GM18511 (cell line): ENCODE measurements around the gene MOCOS.

Experiments
- ATAC-seq: cut with Tn5 transposase; IDR thresholded peaks from one replicate; pipeline ENCODE4 v1.9.1; 2021; ENCODE audit warnings: mild to moderate bottlenecking, moderate library complexity; ENCODE audit not compliant: unreplicated experiment

MOCOS gene

DNA sequence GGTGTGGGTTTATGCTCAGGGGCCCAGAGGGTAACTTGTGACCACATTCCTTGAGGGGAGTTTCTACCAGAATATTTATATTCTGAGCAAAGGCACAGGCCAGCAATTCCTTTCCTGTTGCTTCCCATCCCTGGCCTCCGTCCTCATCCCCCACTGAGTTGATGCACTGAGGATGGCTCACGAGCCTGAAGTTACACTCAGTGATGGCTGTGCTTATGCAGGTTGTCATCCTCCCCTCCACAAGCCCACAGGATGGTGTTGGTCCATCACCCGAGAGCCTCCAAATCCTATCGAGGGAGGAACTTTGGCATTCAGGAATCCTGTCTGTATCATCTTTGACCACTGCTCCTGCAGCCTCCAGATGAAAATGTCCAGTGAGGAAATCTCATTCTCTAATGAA is 81.9 kb downstream of the MOCOS start:
- no peak for ATAC-seq

- ATAC-seq, result no peak
These were observed 83.9 kb downstream of the MOCOS start for GRCh38 chr18:36271153-36271552.

DNA sequence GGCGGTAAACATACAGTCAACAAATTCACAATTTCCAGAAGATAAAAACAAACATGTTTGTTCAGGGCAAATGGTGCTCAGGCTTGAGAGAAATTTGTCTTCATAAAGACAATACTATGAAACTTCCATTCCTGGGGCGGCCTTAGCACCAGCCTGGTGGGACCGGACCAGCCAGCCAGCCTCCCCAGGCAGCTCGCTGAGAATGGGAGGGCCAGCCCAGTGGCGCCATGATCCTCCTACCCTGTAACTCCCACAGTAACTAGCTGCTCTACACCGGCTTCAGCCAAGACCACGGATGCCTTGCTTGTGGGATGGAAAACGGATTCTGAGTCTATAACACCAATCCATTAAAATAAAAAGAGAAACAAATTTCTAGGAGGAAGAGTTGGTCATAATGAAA is 86.0 kb downstream of the MOCOS start:
- ATAC-seq, result no peak

DNA sequence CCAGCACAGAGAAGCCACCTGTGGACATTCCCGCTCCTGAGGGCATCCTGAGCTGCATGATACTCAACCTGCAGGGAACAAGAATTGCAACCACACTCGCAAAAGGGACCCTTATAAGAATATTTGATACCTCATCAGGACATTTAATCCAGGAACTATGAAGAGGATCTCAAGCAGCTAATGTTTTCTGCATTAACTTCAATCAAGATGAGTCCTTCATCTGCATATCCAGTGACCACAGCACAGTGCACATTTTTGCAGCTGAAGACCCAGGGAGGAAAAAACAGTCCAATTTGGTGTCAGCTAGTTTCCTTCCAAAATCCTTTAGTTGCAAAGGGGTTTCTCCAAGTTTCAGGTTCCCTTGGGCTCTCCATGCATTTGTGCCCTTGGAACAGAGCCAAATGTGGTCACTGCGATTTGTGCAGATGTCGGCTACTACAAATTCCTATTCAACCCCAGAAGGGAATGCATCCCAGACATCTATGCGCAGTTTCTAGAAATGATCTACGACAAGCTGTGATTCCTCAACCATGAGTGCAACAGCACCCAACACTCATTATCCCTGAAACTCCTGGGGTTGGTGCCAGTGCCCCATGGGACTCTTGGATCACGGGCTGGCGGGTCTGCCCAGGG is 86.9 kb downstream of the MOCOS start:
- ATAC-seq, result no peak

DNA sequence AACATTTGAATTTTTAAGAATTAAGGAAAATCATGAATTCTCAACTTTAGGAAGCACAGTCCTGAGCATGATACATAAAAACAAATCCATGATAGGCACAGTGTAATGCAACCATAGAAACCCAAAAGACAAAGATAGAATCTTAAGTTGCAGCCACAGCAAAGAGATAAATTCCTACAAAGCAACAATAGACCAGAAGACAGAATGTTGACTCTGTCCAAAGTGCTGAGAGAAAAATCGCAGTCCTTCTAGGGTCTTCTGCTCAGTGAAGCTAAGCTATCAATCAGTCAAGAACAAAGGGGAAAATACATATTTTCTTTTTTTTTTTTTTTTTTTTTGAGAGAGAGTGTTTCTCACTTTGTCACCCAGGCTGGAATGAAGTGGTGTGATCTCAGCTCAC is 88.3 kb downstream of the MOCOS start:
- no peak for ATAC-seq

- ATAC-seq, result no peak
These were observed 91.7 kb downstream of the MOCOS start for GRCh38 chr18:36279001-36279400.

DNA sequence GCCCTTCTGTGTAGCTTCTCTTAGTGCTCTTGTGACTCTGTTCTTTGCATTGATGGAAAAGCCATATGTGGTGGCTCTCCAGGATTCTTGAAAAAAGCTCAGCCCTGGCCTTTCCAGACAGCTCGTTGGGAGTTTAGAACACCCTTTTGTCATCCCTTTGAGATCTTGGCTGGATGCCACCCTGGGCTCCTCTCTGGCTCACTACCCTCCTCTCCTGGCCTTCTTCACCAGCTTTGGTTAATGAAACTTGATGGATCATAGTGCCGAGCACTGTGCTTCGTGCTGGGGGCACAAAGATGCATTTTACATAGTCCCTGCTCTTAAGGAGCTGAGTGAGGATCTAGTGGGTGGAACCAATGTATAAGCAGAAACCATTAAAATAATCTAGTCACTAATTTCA is 94.6 kb downstream of the MOCOS start:
- no peak for ATAC-seq

DNA sequence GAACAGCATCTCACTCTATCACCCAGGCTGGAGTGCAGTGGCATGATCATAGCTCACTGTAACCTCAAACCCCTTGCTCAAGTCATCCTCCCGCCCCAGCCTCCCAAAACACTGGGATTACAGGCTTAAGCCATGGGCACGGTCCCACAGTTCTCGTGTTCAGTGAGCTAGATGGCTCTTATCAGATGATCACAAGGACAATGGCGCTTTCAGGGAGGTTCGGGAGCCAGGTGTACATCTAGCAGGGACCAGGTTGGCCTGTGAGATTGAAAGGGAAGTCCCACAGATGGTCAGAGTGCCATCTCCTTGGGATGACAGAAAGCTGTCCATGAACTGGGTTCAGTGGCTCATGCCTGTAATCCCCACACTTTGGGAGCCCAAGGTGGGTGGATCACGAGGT is 96.2 kb downstream of the MOCOS start:
- ATAC-seq, result no peak

GRCh38 chr18:36284268-36284667 is 97.0 kb downstream of the MOCOS start:
- ATAC-seq, result no peak

- no peak for ATAC-seq
These were observed 97.5 kb downstream of the MOCOS start for GRCh38 chr18:36284671-36285295.

GRCh38 chr18:36287653-36288052 is 100.4 kb downstream of the MOCOS start:
- no peak for ATAC-seq

GRCh38 chr18:36288689-36289088 is 101.4 kb downstream of the MOCOS start:
- no peak for ATAC-seq

GRCh38 chr18:36294031-36294430 is 106.7 kb downstream of the MOCOS start:
- ATAC-seq, result no peak

- no peak for ATAC-seq
These were observed 107.9 kb downstream of the MOCOS start for GRCh38 chr18:36295214-36295613.

DNA sequence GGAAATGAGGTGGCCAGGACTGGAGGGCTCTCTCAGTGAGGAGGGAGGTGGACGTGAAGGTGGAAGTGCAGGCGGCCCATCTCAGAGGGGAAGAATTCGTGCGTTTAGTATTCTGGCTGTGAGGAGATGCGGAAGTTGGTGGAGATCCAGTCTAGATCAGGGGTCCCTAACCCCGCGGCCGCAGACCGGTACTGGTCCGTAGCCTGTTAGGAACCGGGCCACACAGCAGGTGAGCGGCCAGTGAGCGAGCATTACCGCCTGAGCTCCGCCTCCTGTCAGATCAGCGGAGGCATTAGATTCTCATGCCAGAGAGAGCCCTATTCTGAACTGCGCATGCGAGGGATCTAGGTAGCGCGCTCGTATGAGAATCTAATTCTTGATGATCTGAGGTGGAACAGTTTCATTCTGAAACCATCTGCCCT is 108.6 kb downstream of the MOCOS start:
- ATAC-seq, result no peak

DNA sequence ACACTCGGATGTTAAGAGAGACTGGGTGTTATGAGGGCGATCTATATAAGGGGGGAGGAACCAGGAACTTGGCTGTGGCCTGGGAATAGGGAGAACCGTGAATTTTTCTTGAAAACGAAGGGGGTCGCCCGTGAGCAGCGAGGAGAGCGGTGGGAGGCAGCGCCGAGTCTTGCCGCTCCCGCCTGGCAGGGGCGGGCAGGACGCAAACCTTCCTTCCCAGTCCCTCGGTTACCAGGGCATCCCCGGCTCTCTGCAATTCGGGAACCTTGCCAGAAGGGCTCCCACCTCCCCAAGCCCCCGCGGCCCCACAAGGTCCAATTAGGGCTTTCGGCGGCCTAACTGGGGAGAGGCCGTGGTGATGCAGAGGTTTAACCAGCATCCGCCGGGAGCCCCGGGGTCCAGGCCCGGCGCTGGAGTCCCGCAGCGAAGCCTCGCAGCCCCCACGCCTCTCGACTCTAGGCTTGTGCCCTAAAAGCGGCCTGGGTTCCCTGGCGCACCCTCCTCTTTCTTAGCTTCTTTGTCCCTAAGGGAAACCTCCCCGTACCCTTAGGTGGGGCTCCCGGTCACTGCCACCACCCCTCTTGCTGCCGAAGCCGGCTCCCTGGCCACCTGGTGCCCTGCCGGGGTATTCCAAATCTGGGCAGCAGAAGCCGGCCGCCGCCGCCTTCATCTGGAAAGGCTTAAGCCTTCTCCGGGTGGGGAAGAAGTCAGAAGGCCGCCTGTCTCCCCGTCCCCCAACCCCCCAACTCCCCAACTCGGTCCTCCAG is 109.5 kb downstream of the MOCOS start:
- peak; percentile 26 for ATAC-seq

- peak; percentile 76 for ATAC-seq
These were observed 110.3 kb downstream of the MOCOS start, which contains the start of gene FHOD3 for GRCh38 chr18:36297417-36298125. Gene FHOD3 (plus strand): TSS chr18:36297713. CDS start chr18:36297836, 123 bp downstream.

GRCh38 chr18:36298126-36298741 is 110.9 kb downstream of the MOCOS start:
- peak; percentile 39 for ATAC-seq

DNA sequence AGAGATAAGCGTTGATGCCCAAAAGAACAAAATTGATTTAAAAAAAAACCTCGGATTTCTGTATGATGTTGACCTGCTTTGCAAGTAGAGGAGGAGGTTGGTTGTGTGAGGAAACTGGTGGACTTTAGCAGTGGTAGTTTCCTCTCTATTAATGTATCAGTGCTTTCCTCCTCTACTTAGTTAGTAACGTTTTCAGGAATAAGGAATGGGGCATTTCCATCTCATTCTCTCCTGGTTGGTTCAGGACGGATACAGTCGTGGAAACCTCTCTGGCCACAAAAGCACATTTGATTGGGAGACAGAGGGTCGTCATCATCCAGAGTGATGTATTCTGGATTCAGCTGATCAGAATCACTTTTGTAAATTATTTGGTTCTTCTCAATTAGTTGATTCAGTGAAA is 111.7 kb downstream of the MOCOS start:
- no peak for ATAC-seq

DNA sequence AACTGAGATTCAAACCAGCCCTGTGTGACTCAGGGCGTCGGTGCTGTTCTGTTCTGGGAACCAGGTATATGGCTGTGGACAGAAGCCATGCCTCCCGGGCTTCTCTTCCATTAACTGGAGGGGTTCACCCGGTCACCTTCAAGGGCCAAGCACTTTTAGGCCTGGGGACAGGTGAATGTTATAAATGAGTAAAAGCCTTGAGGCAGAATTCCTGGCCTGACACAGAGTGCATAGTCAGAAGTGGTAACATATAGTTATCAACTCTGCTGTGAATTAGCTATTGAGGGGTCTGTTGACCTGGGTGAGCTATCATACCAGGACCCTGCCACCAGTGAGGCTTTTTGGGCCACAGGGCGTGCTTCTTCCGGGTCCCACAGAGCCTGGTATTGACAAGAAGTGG is 112.9 kb downstream of the MOCOS start:
- no peak for ATAC-seq

- ATAC-seq, result no peak
These were observed 114.6 kb downstream of the MOCOS start for GRCh38 chr18:36301884-36302283.
